IPS DF 19.7 (cell line): ENCODE results near the gene MYPOP.
"Not testable (repeated sequence)": the region's sequence is repeated elsewhere in the genome, so short reads cannot be mapped to it uniquely, and the experiment has no call there.

Experiments used
- DNase-seq: peaks from one replicate; pipeline ENCODE4 v3.0.0-alpha.2; 2013; ENCODE audit warnings: low read depth, low spot score

Gene MYPOP

GRCh38 chr19:45883586-45883880 is 18.9 kb downstream of the MYPOP start:
- no peak for DNase-seq

DNA sequence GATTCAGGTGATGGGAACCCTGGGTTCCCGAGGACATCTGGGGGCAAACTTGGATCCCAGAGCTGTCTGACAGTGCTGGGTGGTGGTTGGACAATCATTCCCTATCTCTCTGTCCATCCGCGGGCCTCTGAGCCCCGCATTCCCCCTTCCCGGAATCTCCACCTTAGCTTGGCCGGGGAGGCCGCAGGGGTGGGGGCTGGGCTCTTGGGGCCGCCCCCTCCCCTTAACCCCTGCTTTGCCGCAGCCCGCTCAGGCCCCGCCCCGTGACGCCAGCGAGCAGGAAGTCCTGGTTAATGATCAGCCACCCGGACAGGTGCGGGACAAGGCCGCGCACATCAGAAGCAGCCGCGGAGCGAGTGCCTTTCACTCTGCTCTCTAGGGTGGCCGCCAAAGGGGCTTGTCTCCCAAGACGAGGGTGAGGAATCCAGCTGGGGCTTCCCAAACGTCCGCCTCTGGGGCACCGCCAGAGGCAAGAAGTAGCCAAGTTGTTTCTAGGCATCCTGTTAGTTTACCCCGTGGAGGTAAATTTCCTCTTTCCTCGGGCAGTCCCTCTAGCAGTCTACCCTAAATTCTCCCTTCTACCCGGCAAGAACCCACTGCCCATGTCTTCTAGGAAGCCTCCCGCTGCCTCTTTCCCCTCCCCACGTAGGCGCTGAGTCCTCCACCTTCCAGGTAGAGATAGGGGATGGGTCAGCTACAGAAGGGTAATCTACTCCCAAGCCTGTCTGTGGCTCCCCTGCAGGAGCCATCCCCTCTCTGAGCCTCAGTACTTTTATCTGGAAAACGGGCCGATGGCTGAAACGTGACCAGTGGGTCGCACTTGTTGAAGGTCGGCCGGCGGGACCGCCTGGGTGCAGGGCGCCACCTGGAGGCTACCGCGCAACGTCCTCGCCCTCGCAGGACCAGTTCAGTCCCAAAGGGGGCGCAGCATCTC is 19.5 kb downstream of the MYPOP start:
- no peak for DNase-seq

DNA sequence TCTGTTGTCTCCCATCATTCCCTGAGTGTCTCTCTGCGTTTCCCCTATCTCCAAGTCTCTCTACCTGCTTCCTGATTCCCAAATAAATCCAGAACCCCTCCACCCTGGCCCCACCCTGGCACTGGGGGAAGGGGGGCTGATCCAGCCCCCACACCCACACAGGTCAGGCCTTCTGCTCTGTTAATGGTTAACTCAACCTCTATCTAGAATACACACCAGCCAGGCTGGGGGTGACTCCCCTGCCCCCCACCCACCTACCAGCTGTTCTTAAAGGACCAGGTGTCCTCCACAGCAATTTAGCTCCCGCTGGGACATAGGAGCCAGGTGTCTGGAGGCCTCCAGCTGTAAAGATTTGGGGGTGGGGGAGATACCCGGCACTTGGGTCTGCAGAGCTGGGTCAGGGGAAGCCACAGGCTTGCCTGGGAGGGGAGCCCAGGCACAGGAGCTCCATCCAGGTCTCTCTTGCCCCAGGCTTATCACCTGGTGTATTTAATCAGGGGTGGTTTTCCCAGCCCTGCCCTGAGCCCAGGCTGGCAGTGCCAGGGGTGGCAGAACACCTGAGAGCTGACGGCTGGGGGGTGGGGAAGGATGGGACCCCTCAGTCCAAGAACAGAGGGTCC is 20.4 kb downstream of the MYPOP start:
- DNase-seq: no peak

DNA sequence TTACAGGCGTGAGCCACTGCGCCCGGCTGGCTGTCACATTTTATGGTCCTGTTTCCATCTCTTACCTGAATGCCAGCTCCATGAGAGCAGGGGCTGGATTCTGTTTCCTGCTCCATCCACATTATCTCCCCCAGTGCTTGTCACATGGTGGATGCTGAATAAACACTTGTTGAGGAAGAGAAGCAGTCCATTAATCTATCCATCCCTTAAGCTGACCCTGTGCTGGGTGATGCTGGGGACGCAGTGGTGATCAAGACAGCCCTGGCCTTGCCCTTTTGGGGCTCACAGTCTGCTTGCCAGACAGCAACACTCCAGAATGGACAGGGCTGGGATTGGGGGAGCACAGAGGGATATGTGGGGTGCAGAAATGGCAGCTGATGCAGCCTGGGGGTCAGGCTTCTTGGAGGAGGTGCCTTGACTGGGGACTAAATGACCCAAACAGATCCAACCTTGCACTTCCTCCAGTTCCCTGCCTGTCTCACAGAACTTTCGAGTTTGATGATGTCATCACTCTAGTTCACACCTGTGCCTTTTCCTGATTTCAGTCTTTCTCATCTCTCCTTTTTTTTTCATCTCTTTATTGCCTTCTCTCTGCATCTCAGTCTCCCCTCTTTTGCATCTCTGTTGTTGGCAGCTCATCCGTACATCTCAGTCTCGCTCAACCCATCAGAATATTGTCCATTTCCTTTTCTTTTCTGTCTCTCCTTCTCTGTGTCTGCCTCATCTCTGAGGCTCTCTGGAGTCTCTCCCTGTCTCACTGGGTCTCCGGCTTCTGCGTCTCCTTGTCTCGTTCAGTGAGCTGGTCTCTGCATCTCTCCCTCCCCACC is 21.1 kb downstream of the MYPOP start:
- DNase-seq: no peak

- DNase-seq: no peak
Measured at GRCh38 chr19:45879971-45880370, 22.4 kb downstream of the MYPOP start.

DNA sequence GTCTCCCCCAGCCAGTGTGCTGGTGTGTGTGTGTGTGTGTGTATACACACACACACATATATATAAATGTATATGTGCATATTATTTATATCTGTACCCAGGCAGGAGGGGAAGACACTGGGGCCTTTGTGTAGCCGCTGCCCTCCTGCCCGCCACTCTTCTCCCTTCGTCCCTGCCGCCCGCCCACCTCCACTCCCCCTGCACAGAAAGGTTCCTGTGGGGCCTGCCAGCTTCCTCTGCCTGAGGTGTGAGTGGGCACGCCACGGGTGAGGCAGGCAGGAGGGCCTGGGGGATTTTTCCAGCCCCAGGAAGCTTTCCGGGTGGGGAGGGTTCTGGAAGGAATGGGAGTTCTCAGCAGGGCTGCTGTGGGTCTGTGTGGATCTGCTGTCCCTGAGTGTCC is 23.4 kb downstream of the MYPOP start:
- no peak for DNase-seq

- no peak for DNase-seq
Measured at GRCh38 chr19:45878043-45878794, 24.2 kb downstream of the MYPOP start.

DNA sequence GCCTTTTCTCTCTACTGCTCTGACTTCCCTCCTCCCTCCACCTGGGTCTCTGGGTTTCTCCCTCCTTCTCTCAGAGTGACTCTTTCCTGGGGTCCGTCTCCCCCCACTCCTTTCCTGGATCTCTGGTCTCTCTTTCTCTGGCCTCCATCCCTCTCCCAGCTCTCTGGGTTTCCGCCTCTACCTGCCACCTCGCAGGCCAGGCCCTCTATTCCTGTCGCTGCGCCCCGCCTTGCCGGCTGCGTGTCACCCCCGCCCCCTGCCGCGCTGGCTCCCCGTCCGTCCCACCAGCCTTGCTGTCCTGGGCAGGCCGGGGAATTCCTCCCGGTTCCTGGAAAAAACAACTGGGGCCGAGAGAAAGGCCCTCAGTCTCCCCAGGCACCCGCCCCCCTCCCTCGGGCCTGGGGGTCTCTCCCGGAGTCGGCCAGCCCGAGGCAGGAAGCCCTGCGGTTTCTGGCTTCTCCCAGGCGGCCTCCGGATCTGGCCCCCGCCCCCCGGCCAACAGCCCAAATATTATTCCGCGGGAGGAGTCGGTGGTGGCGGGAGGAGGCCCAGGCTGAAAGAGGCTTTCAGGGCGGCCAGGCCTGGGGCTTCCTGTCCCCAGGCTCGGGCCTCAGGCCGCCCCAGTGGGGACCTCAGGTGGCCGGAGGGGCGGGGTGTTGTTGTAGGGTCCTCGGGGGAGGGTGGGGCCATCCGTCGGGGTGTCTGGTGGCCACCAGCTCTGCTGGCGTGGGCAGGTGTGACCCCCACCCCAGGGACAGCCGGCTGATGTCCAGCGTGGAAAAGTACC is 25.8 kb downstream of the MYPOP start:
- no peak for DNase-seq

- DNase-seq: no peak
Measured at GRCh38 chr19:45876161-45876410, 26.3 kb downstream of the MYPOP start.

- no peak for DNase-seq
Measured at GRCh38 chr19:45874620-45874966, 27.8 kb downstream of the MYPOP start.

DNA sequence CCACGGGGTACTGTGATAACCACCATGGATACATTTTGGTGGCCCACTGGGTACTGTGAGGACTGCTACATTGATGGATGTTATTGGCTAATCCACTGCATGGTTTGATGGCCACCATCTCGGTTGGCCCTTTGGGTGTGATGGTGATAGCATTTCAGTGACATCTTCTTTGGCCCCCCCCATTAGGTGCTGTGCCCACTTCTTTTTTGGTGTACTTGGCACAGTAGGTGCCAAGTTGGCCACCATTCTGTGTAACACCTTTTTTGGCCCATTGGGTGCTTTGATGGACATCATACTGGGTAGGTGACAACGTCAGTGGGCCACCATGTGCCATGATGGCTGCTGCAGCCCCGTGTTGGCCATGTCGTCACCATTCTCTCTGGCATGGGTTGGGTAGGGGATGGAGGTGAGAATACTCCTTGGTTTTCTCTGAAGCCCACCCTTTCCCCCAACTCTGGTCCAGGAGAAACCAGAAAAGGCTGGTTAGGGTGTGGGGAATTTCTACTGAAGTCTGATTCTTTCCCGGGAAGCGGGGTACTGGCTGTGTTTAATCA is 29.1 kb downstream of the MYPOP start:
- DNase-seq: no peak

DNA sequence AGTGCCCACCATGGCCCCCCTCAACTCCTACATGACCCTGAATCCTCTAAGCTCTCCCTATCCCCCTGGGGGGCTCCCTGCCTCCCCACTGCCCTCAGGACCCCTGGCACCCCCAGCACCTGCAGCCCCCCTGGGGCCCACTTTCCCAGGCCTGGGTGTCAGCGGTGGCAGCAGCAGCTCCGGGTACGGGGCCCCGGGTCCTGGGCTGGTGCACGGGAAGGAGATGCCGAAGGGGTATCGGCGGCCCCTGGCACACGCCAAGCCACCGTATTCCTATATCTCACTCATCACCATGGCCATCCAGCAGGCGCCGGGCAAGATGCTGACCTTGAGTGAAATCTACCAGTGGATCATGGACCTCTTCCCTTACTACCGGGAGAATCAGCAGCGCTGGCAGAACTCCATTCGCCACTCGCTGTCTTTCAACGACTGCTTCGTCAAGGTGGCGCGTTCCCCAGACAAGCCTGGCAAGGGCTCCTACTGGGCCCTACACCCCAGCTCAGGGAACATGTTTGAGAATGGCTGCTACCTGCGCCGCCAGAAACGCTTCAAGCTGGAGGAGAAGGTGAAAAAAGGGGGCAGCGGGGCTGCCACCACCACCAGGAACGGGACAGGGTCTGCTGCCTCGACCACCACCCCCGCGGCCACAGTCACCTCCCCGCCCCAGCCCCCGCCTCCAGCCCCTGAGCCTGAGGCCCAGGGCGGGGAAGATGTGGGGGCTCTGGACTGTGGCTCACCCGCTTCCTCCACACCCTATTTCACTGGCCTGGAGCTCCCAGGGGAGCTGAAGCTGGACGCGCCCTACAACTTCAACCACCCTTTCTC is 30.1 kb downstream of the MYPOP start:
- DNase-seq: no peak

- no peak for DNase-seq
Measured at GRCh38 chr19:45870798-45871197, 31.6 kb downstream of the MYPOP start.

GRCh38 chr19:45867241-45867640 is 35.2 kb downstream of the MYPOP start:
- DNase-seq: not testable (repeated sequence)

- DNase-seq: no peak
Measured at GRCh38 chr19:45866400-45867176, 35.8 kb downstream of the MYPOP start.

DNA sequence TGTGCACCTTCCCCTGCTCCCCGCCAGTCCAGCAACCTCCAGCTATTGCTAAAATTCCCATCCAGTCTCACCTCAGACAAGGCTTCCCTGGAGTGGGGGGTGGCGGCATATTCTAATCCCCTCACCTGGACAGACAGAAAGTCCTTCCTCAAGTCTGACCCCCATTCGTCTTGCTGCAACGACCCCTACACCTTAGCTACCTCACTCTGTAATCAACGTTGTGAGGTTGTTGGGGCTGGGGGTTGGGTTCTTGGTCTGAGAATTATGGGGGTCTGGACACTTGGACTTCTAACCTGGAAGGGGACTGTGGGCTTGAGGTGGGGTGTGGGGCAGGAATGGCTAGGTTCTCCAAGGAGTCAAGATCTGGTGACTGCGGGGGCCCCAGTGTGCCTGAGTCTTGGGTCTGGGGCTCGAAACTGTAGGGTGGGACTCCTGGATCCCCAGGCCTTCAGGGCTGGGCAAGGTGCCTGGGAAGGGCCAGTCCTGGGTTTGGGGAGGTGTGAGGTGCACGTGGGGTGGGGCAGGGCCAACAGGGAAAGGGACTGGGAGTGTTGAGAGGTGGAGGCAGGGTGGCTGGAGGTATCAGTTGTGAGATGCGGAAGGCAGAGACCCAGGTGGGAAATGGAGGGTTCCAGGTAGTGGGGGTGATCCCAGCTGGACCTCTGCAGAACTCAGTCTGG is 37.0 kb downstream of the MYPOP start:
- DNase-seq: no peak

GRCh38 chr19:45864629-45865082 is 37.8 kb downstream of the MYPOP start:
- no peak for DNase-seq

DNA sequence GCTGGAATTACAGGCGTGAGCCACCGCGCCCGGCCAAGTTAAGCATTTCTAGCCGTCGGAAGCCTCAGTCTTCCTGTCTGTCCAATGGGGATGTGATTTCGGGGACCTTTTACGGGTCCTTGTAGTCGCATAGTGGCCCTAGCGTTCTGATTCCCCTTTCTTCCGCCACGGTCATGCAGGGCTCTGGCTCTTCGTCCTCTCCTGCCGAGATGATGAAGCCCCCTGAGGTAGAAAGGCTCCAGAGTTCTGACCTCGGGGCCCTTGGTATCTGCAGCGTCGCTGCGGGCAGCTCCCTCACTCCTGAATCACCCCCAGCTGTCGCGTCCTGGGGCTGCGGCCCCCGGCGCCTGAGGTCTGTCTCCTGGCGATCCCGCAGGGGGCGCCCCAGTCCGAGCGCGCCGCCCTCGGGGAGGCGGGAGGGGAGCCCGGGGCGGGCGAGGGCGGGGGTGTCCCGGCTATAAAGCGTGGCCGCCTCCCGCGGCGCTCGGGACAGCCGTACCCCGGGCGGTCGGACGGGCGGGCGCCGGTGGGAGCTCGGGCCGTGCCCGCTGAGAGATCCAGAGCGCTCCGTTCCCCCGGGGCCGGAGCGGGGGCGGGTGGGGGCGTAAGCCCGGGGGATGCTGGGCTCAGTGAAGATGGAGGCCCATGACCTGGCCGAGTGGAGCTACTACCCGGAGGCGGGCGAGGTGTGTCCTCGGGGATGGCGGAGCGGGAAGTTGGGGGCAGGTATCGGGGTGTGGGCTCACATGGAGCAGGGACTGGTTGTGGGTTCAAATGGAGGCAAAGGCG is 38.4 kb downstream of the MYPOP start, which contains the start of gene FOXA3:
Gene FOXA3, plus strand, starts transcription at position 487 of the 789 bp plus-strand sequence. Its CDS starts 131 bp downstream, at position 618.
- no peak for DNase-seq
